GM23248 (cell line): ENCODE data around the gene TBC1D21. TPM values are rescaled to one million over a fixed set of nuclear protein-coding genes. Genes with fewer than 3 reads are reported as not detected.
A peak's percentile ranks its signal among the peaks of the same experiment; 100 is the strongest.

Source experiments
- DNase-seq: peaks from one replicate; pipeline ENCODE4 v3.0.0-alpha.2; 2015
- H2AFZ ChIP-seq: fragments of 200-600 bp; sonication (generic); 2 replicates; pipeline ENCODE4 v1.6.1; 2016; ENCODE audit warnings: antibody characterized with exemption
- H3F3A ChIP-seq: fragments of 200-600 bp; sonication (generic); 2 replicates; pipeline ENCODE4 v1.6.1; 2016; ENCODE audit warnings: mild to moderate bottlenecking, antibody characterized with exemption, mixed run types; ENCODE audit not compliant: insufficient read depth
- H3K27ac ChIP-seq: fragments of 200-600 bp; sonication (generic); 2 replicates; pipeline ENCODE4 v1.5.1; 2016; ENCODE audit warnings: mild to moderate bottlenecking
- H3K27me3 ChIP-seq: fragments of 200-600 bp; sonication (generic); replicated peaks from 2 replicates; pipeline ENCODE4 v1.6.1; 2016; ENCODE audit warnings: mild to moderate bottlenecking; ENCODE audit not compliant: insufficient read depth
- H3K36me3 ChIP-seq: fragments of 200-600 bp; sonication (generic); 2 replicates; pipeline ENCODE4 v1.6.1; 2016; ENCODE audit warnings: low read depth, mild to moderate bottlenecking
- H3K4me1 ChIP-seq: fragments of 200-600 bp; sonication (generic); 2 replicates; pipeline ENCODE4 v1.6.1; 2016; ENCODE audit warnings: mild to moderate bottlenecking; ENCODE audit not compliant: insufficient read depth
- H3K4me2 ChIP-seq: fragments of 200-600 bp; sonication (generic); one replicate; pipeline ENCODE4 v1.6.1; 2016; ENCODE audit warnings: mild to moderate bottlenecking; ENCODE audit not compliant: unreplicated experiment
- H3K4me3 ChIP-seq: fragments of 200-600 bp; sonication (generic); 2 replicates; pipeline ENCODE4 v1.5.1; 2016; ENCODE audit warnings: mild to moderate bottlenecking
- H3K79me2 ChIP-seq: fragments of 200-600 bp; sonication (generic); 2 replicates; pipeline ENCODE4 v1.6.1; 2016; ENCODE audit warnings: mild to moderate bottlenecking; ENCODE audit not compliant: insufficient read depth
- H3K9ac ChIP-seq: fragments of 200-600 bp; sonication (generic); 2 replicates; pipeline ENCODE4 v1.6.1; 2016; ENCODE audit warnings: mild to moderate bottlenecking
- H3K9me2 ChIP-seq: fragments of 200-600 bp; sonication (generic); 2 replicates; pipeline ENCODE4 v1.6.1; 2016; ENCODE audit warnings: mixed run types, mild to moderate bottlenecking, moderate library complexity; ENCODE audit not compliant: insufficient read depth
- H3K9me3 ChIP-seq: fragments of 200-600 bp; sonication (generic); one replicate; pipeline ENCODE4 v1.6.1; 2017; ENCODE audit warnings: low read depth
- H4K20me1 ChIP-seq: fragments of 200-600 bp; sonication (generic); 2 replicates; pipeline ENCODE4 v1.6.0; 2016; ENCODE audit not compliant: insufficient read depth
- EZH2 ChIP-seq: fragments of 200-600 bp; sonication (generic); IDR thresholded peaks from 2 replicates; pipeline ENCODE4 v1.6.1; 2018; ENCODE audit warnings: antibody characterized with exemption, mild to moderate bottlenecking; ENCODE audit not compliant: insufficient read depth, poor library complexity, severe bottlenecking
- EZH2phosphoT487 ChIP-seq: fragments of 200-600 bp; sonication (generic); IDR thresholded peaks from 2 replicates; pipeline ENCODE4 v1.6.1; 2018; ENCODE audit warnings: antibody characterized with exemption, moderate library complexity, mild to moderate bottlenecking, low read depth; ENCODE audit not compliant: insufficient read depth
- WGBS, 2 experiments: methylation state at CpG; one replicate each; pipeline ENCODE4 v1.1.6; 2015 to 2017; ENCODE audit warnings: low lambda C conversion rate in 2 of 2, low coverage in 1 of 2; ENCODE audit errors: missing lambda C conversion rate in 2 of 2; 5-methylcytosine and 5-hydroxymethylcytosine counted together
- in situ Hi-C: fragments of 300-500 bp; cut with MboI; formaldehyde crosslinking; loops from 2 replicates; pipeline ENCODE4 v1.15.0; 2020
- polyA plus RNA-seq: library from polyadenylated mRNA; unstranded; fragments of >200 nt; fragmentation: Nextera tagmentation; extraction: Ambion mirVana; gene quantifications from 2 replicates; pipeline ENCODE4 v1.2.1, GENCODE V29; 2016
- total RNA-seq: library from RNA; depleted of rRNA; stranded (reverse); fragments of >200 nt; shearing (Covaris generic); gene quantifications from 2 replicates; pipeline ENCODE4 v1.2.3, GENCODE V29; 2014

Gene TBC1D21
- total and polyA plus RNA-seq, 2 experiments from 2014 or later, result not detected

DNA sequence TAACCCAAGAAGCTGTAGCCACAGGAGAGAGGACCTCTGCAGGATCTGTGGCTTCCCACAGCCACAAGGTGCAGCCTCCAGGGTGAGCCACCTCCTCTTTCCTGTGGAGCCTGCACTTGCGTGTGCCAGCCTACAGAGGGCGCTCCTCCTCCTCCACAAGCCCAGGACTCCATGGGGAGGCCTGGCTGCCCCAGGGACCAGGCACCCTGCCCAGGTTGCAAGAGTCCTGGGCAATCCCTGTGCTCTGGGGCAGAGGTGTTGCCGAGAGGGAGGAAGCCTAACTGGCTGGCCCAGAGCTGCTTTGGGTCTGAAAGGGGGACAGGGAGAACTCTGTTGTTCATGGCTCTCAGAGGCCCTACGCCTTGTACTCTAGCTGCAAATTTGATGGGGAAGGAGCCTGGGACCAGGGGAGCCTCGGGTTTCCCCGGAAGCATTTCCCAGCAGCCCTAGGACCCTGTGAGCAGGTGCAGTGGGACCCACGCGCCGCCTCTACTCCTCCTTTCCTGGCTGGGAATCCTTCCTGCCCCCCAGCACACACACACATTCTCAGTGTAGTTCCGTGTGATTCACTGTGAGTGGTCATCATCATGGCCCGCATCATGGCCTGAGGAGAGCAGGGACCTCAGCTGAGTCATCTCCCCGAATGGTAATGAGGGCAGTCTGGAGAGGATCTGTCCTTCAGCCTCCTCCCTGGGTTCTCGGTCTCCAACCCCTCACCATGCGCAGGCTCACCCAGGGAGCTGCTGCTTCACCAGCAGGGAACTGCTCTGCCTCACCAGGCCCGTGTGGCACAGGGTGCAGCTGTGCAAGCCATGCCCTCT lies 24.3 kb downstream of the TBC1D21 start:
- Histone ChIP-seq H3K4me1 (peaks cover 34% of the 10 kb centered on the region), H3K79me2 (no peaks in the 10 kb centered on the region), H3K27ac (peak overlapping the region; percentile 82), H3K9ac (peak overlapping the region; percentile 64), H3K9me3 (no peaks in the 10 kb centered on the region), H3K4me3 (no peak overlapping the region), H3K4me2 (peak overlapping the region; percentile 56), H3K9me2 (no peaks in the 10 kb centered on the region), H3F3A (peaks cover 35% of the 10 kb centered on the region), H3K36me3 (no peaks in the 10 kb centered on the region), H4K20me1 (no peaks in the 10 kb centered on the region), H2AFZ (no peak overlapping the region), H3K27me3 (no peaks in the 10 kb centered on the region)
- peak; percentile 97 for DNase-seq
- TF ChIP-seq EZH2, result no peak
- TF ChIP-seq EZH2phosphoT487, result no peak
- in situ Hi-C loops, result no loop called here
- 38% methylated on average over 15 of the region's 15 CpGs for WGBS, 2 experiments

GRCh38 chr15:73899197-73900094 lies 26.1 kb downstream of the TBC1D21 start:
- Histone ChIP-seq H3K79me2 (no peaks in the 10 kb centered on the region), H3K9me3 (no peaks in the 10 kb centered on the region), H3K27ac (peak overlapping the region; percentile 91), H3K4me3 (no peak overlapping the region), H3F3A (peaks cover 35% of the 10 kb centered on the region), H3K9ac (peak overlapping the region; percentile 74), H3K36me3 (no peaks in the 10 kb centered on the region), H3K9me2 (no peaks in the 10 kb centered on the region), H2AFZ (no peak overlapping the region), H4K20me1 (no peaks in the 10 kb centered on the region), H3K4me2 (peak overlapping the region; percentile 48), H3K4me1 (peaks cover 34% of the 10 kb centered on the region), H3K27me3 (no peaks in the 10 kb centered on the region)
- 27 to 30% methylated on average over 15 of the region's 15 CpGs for WGBS, 2 experiments
- DNase-seq, result peak; percentile 78
- in situ Hi-C loops, result no loop called here
- TF ChIP-seq EZH2phosphoT487 (no peak), EZH2 (no peak)

DNA sequence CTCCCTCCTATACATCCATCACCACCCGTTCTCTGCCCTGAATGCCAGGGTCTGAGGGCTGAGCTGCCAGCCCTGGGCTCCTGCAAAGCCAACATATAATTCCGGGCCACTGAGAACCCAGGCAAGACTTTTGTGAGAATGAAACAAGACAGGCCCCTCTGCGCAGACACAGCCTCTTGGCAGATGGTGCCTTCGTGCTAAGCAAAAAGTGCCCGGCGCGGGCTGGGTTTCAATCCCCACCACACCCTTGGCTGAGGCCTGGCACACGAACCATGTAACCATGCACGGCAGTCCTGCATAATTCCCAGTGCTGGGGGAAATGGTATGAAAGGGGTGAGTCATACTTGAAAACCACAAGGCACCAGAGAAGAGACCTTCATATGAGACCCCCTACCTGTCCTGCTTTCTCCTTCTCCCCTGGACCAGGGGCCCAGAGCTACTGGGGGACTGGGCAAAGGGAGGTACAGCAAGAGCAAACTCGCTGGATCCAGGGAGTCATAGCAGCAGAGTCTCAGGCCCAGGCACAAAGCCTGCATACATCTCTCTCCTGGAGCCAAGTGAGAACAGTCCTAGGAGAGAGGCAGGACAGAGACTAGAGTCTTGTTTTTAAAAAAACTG lies 26.8 kb downstream of the TBC1D21 start:
- Histone ChIP-seq H3K27me3 (no peaks in the 10 kb centered on the region), H3K9ac (peak overlapping the region; percentile 74), H4K20me1 (no peaks in the 10 kb centered on the region), H3K36me3 (no peaks in the 10 kb centered on the region), H3K9me2 (no peaks in the 10 kb centered on the region), H2AFZ (no peak overlapping the region), H3K4me2 (peak overlapping the region; percentile 48), H3K9me3 (no peaks in the 10 kb centered on the region), H3K79me2 (no peaks in the 10 kb centered on the region), H3K27ac (peak overlapping the region; percentile 91), H3F3A (peaks cover 35% of the 10 kb centered on the region), H3K4me3 (no peak overlapping the region), H3K4me1 (peaks cover 34% of the 10 kb centered on the region)
- peak; percentile 92 for DNase-seq
- in situ Hi-C loops, result no loop called here
- 16 to 19% methylated on average over 10 of the region's 10 CpGs for WGBS, 2 experiments
- no peak for TF ChIP-seq EZH2
- TF ChIP-seq EZH2phosphoT487, result no peak

- Histone ChIP-seq H3K27me3 (no peaks in the 10 kb centered on the region), H3K36me3 (no peaks in the 10 kb centered on the region; the same call in 1 of the 2 replicates), H3K9me3 (no peaks in the 10 kb centered on the region), H3K9ac (no peak overlapping the region), H3K9me2 (no peaks in the 10 kb centered on the region), H3F3A (peaks cover 35% of the 10 kb centered on the region), H3K27ac (peak overlapping the region; percentile 91; the same call in 1 of the 2 replicates), H2AFZ (no peak overlapping the region), H3K4me2 (no peak overlapping the region), H3K4me3 (no peak overlapping the region), H3K79me2 (no peaks in the 10 kb centered on the region), H4K20me1 (no peaks in the 10 kb centered on the region), H3K4me1 (peaks cover 34% of the 10 kb centered on the region)
- TF ChIP-seq EZH2phosphoT487 (no peak), EZH2 (no peak)
- no peak for DNase-seq
- 87 to 94% methylated on average over 7 of the region's 7 CpGs for WGBS, 2 experiments
- in situ Hi-C loops, result no loop called here
Measured at GRCh38 chr15:73901126-73901810, 27.9 kb downstream of the TBC1D21 start.
